Measurements from ENCODE around the gene MICU2.
A peak's percentile ranks its signal among the peaks of the same experiment; 100 is the strongest.

Gene MICU2, protein sequence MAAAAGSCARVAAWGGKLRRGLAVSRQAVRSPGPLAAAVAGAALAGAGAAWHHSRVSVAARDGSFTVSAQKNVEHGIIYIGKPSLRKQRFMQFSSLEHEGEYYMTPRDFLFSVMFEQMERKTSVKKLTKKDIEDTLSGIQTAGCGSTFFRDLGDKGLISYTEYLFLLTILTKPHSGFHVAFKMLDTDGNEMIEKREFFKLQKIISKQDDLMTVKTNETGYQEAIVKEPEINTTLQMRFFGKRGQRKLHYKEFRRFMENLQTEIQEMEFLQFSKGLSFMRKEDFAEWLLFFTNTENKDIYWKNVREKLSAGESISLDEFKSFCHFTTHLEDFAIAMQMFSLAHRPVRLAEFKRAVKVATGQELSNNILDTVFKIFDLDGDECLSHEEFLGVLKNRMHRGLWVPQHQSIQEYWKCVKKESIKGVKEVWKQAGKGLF

DNA sequence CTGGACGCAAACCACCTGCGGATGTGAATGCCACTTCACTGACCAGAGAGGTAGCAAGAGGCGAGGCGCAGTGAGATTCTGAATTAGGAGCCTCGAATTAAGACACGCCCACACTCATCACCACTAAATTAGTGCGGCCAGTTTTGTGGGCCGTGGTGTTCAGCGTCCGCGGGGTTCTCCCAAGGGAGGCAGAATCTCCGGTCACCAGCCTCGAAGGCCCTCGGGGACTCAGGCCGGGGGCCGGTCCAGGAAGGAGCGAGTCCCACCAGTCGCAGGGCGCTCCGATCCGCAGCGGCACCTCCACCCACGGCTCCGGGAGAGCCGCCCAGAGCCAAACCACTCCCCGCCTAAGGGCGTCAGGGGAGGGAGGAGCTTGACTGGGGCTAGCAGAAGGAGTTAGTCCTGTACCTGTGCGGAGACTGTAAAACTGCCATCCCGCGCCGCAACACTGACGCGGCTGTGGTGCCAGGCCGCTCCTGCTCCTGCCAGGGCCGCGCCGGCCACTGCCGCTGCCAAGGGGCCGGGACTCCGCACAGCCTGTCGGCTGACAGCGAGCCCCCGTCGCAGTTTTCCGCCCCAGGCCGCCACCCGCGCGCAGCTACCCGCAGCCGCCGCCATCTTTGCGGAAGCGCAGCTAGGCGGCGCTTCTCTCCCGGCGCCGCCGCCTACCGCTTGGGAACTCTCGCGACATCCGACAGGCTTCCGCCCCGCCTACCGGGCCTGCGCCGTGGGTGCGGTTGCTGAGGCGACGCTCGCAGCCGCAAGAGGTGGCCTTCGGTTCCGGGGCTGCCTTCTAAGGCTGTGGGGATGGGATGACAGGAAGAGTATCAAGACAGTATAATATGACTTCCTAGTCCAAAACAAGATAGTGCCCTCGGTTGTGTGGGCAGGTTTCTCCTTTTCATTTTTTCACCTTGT lies at the start of gene MICU2:
TSS of gene MICU2 (minus strand) at position 640 of the 918 bp plus-strand sequence. CDS start at position 618, 22 bp downstream.
- DNase-seq (ENCODE audit: low read depth in 4 of 4, low spot score in 1 of 4): peak; percentile 87 to 91 (median 90)

GRCh38 chr13:21641629-21642028 lies 37.7 kb upstream of the MICU2 start:
- no peak for DNase-seq (ENCODE audit: low read depth in 4 of 4, low spot score in 1 of 4)

- no peak for DNase-seq (ENCODE audit: low read depth in 4 of 4, low spot score in 1 of 4)
Measured at GRCh38 chr13:21639561-21639960, 35.6 kb upstream of the MICU2 start.

DNA sequence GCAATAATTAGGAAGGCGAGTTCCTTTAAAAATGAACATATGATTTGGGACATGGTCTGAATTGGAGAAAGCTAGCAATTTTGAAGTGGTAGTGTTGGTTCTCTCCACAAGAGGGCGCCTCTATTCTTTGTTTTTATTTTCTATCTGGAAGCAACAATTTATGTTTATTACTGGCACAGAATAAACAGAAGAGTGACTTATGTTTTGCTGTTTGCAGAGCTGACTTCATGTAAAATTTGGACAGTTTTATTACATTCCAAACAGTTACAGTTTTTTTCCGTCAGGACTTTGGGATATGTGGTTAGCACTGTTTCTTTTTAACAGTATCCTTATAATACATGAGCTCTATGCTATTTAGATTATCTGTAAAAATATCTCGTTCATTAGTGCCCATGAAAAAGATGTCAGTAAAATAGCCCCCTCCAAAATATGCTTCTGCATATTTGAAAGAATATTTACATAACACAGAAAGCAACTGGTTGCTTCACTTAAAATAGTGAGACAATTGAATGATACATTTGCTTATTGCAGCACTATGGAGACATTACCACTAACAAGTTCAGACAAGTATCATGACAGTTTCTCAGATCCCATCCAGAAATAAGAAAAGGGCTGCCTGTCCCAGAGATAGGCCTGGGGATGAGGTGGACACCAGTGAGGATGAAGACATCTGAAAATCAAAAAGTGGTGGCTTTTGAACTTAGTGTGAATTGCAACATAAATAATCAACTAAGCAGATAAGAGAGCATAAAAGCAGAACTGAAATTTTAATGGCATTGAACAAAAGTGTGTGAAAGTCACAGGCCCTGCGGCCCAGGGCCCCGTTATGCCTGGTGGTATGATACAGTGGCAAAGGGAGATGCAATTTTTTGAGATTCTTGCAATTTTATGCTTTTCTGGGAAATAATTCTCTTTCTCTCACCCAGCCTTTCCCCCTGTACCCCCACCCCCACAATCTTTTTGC lies 34.6 kb upstream of the MICU2 start:
- DNase-seq (ENCODE audit: low read depth in 4 of 4, low spot score in 1 of 4): peak in 1 of 4 experiments; percentile 13

GRCh38 chr13:21637296-21637695 lies 33.3 kb upstream of the MICU2 start:
- DNase-seq (ENCODE audit: low read depth in 4 of 4, low spot score in 1 of 4): peak in 2 of 4 experiments; percentile 2 to 4

DNA sequence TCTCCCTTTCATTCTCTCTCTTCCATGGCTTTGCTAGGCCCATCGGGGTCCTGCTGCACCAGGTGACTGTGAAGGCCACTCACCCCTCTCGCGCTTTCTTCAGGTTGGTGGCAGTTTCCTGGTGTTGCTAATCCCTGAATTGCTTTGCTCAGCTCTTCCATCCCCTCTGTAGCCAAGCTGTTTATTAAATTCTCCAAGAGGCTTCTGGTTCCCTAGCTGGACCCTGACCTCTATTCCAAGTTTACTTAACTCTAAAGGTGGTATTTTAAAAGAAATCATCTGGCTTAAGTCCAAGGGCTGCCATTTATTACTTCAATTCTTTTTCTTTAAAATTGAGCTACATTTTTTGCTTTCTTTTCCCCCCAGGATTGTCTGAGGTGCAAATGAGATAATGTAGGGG lies 32.7 kb upstream of the MICU2 start:
- no peak for DNase-seq (ENCODE audit: low read depth in 4 of 4, low spot score in 1 of 4)

- no peak for DNase-seq (ENCODE audit: low read depth in 4 of 4, low spot score in 1 of 4)
Measured at GRCh38 chr13:21632196-21632595, 28.2 kb upstream of the MICU2 start.

DNA sequence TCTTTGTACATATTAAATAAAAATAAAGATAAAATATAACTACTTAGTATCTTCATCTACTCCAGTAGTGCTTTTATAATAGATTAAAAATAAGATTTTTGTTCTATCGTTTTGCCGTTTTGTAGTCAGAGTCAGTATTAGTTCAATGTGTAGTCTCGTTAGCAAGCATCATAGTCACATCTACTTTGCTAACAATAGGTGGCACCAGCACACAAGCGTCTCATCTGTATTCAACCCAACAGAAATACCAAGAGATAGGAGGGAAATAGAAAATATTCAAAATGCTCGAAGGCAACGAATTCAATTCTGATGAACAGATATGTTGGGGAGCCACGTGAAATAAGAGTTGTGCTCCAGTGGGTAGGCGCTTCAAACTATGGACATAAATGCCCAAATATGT lies 21.4 kb upstream of the MICU2 start:
- no peak for DNase-seq (ENCODE audit: low read depth in 4 of 4, low spot score in 1 of 4)

DNA sequence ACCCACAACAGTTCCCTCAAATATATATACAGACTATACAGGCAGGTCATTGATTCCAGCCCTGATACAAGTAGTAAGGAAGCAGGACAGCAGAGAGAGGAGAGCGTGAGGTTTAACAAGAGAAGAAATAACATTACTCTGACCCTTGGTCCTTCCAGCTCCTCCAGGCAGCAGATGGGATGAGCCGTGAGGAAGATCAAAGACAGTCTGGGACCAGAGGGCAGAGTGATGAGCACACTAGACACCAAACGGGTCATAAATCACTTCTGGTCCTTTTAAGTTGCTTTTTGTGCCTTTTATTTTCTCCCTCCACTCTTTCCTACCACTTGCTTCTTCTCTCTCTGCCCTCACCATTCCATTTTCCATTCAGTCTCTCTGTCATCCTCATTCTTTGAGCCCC lies 16.9 kb upstream of the MICU2 start:
- no peak for DNase-seq (ENCODE audit: low read depth in 4 of 4, low spot score in 1 of 4)

- no peak for DNase-seq (ENCODE audit: low read depth in 4 of 4, low spot score in 1 of 4)
Measured at GRCh38 chr13:21619633-21620220, 15.8 kb upstream of the MICU2 start.

GRCh38 chr13:21616880-21617279 lies 12.9 kb upstream of the MICU2 start:
- no peak for DNase-seq (ENCODE audit: low read depth in 4 of 4, low spot score in 1 of 4)

DNA sequence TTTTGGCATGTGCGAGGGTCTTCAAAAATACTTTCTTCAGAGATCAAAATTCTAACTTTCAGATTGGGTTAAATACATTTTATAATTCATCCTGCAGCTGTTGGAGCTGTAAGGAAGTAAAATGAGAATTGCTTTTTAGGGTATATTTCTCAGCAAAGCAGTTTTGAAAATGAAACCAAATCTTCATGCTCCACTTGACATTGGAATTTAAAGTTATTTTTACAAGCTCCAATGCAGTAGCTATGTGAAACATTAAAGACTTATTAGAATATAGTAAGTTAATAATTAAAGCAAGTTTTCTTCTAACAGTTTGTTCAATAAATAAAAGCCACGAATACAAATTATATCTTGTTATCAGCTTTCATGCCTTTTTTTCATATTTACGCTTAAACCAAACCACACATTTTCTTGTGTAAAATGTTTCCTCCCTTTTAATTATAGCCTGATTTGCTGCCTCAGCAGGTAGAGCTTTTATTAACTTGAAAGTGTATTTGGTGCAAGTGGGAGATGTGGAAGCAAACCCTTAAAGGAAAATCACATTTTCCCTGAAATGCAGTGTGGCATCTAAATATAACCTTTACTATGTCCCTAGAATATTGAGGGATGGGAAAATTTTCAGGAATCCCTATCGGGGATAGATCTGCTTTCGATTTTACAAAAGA lies 12.4 kb upstream of the MICU2 start:
- DNase-seq (ENCODE audit: low read depth in 4 of 4, low spot score in 1 of 4): no peak

DNA sequence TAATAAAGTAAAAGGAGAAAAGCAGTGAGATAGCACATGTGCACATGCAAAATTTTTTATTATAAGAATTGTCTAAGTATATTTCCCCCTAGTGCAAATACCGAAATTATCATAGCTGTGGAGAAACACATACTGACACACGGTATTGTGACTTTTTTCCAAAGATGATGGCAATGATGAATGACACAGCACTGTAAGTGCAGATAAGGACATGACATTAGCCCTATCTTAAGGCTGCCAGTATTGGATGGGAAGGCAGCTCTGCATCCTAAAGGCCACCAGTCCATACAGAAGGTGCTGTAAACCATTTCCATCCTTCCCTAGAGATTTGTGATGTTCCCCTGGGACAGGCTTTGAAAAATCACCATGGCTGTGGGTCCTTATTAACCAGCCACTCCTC lies 11.5 kb upstream of the MICU2 start:
- no peak for DNase-seq (ENCODE audit: low read depth in 4 of 4, low spot score in 1 of 4)

GRCh38 chr13:21613791-21614190 lies 9.8 kb upstream of the MICU2 start:
- DNase-seq (ENCODE audit: low read depth in 4 of 4, low spot score in 1 of 4): no peak

DNA sequence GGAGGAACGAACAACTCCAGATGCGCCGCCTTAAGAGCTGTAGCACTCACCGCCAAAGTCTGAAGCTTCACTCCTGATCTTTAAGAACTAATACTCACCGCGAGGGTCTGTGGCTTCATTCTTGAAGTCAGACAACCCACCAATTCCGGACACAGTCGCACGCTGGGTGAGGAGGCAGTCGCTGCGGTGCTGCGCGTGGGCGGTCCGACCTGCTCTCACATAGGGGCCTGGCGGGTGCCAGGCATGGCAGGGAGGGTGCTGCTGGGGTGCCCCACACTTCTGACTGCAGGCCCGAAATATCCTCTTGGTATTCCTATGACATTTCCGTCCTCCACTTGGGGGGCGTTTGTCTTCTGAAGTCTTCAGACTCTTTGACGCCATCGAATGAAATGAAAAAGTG lies 7.4 kb upstream of the MICU2 start:
- DNase-seq (ENCODE audit: low read depth in 4 of 4, low spot score in 1 of 4): no peak

DNA sequence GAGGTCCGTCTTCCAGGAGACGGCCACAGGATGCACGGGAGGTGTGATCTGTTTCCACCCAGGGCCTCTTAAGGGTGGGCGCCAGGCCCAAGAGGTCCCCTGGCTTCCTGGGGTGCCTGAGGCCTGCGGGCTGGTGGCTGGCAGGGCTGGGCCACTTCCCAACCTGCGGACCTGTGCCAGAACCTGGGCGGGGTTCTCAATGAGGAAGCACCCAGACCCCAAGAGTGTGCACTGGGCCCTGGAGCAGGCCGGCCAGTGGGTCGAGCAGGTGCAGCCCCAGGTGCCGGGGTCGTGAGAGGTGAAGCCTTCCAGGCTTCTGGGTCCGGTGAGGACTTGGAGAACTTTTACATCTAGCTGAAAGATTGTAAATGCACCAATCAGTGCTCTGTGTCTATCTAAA lies 6.7 kb upstream of the MICU2 start:
- no peak for DNase-seq (ENCODE audit: low read depth in 4 of 4, low spot score in 1 of 4)

DNA sequence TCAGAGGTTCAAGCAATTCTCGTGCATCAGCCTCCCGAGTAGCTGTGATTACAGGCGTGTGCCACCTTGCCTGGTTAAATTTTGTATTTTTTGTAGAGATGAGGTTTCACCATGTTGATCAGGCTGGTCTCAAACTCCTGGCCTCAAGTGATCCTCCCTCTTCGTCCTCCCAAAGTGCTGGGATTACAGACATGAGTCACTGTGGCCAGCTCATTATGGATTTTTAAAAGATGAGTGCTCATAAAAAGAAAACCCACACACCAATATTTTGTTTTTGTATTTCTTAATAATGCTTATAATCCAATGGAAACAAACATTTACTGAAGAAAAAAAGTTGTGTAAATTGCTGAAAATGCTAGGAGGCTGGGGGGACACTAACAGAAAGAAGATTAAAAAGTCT lies 5.0 kb upstream of the MICU2 start:
- DNase-seq (ENCODE audit: low read depth in 4 of 4, low spot score in 1 of 4): no peak

DNA sequence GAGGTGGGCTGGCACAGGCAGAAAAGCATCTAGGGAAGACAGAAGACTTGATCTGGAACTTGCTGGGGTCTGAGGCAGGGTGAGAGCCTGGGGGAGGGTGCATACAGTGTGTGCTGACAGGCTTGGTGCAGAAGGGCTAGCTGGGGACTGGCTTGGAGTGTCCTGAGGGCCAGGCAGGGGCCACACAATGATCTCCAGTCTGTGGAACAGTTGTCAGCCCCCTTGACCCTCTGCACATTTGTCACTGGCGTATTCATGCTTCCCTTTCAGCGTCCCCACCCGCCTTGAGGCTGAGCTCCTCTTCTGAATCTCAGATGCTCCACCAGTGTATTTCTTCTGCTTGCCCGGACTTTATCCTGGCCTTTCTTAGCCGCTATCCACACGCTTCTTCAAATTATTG lies 2.8 kb upstream of the MICU2 start:
- no peak for DNase-seq (ENCODE audit: low read depth in 4 of 4, low spot score in 1 of 4)

DNA sequence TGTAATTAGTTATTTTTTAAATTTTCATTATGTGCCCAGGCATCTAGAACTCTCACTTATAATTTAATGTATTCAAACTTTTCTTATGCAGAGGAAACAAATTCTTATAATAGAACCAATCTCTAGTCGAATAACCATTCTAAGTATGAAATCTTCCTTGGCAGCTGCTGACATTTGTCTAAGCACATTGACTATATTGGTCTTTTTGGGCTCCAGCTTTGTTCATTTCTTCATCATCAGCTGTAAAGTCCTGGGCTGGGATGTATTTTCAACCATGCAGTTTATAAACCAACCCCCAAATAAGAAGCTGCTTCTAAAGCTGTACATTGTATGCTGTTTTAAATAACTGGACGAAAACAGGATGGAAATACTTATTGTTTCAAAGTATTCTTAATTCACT lies 2.3 kb upstream of the MICU2 start:
- no peak for DNase-seq (ENCODE audit: low read depth in 4 of 4, low spot score in 1 of 4)

DNA sequence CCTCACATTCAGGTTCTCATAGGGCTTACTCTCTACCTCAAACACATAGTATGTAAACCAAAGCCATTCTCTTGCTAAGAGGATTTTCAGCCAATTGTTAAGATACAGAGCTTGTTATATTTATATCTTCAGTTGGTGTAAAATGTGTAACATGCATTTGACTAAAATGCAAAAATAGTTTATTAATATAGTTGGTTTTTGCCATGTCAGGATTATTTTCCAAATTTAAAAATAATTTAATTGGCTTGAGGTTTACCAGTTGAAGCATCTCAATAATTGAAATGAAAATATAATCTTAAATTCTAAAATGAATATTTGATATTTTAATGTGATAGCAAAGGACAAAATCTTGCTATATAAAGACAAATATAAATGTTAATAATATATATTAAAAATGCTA lies 7.2 kb downstream of the MICU2 start:
- no peak for DNase-seq (ENCODE audit: low read depth in 4 of 4, low spot score in 1 of 4)

All from stimulated activated CD4-positive, alpha-beta T cell treated with anti-CD3 and anti-CD28 coated beads, Interleukin-1b, Interleukin-23, amount 100 ng/mL, for 24 hours (primary cell).